GM12878 (cell line): ENCODE data around the gene CASR. TPM values are rescaled to one million over a fixed set of nuclear protein-coding genes. Genes with fewer than 3 reads are reported as not detected.

Experiments
- ATF2 ChIP-seq: IDR thresholded peaks from 2 replicates; pipeline ENCODE4 v1.6.1; 2012; ENCODE audit warnings: low read length, inconsistent platforms
- BCL11A ChIP-seq: IDR thresholded peaks from 2 replicates; pipeline ENCODE4 v1.6.1; 2011; ENCODE audit warnings: low read depth, low read length
- BHLHE40 ChIP-seq, 2 experiments: fragments of 450-650 bp in 1 of 2; IDR thresholded peaks; 2 replicates each; pipeline ENCODE4 v1.6.1; 2011 to 2017; ENCODE audit warnings: low read depth in 2 of 2, borderline replicate concordance in 1 of 2, improper control_type of control experiment in 1 of 2, low read length in 1 of 2, mild to moderate bottlenecking in 1 of 2
- CHD2 ChIP-seq: IDR thresholded peaks from 2 replicates; pipeline ENCODE4 v1.6.1; 2011; ENCODE audit warnings: low read depth, low read length, improper control_type of control experiment, borderline replicate concordance
- EED ChIP-seq: sonication (generic); IDR thresholded peaks from 2 replicates; pipeline ENCODE4 v1.6.1; 2016; ENCODE audit warnings: antibody characterized with exemption, low read depth
- EP300 ChIP-seq, 2 experiments: fragments of 150-350 bp in 1 of 2; IDR thresholded peaks; 2 replicates each; pipeline ENCODE4 v1.6.1; 2011 to 2012; ENCODE audit warnings: low read depth in 2 of 2, low read length in 2 of 2, borderline replicate concordance in 1 of 2, improper control_type of control experiment in 1 of 2, inconsistent platforms in 1 of 2; ENCODE audit not compliant: control insufficient read depth in 1 of 2
- GABPA ChIP-seq: IDR thresholded peaks from 2 replicates; pipeline ENCODE4 v1.6.1; 2014; ENCODE audit warnings: antibody characterized with exemption, low read depth, mild to moderate bottlenecking, inconsistent platforms
- GATAD2B ChIP-seq: fragments of 450-650 bp; conservative IDR thresholded peaks from 2 replicates; pipeline ENCODE4 v1.6.1; 2017; ENCODE audit warnings: low read depth, mild to moderate bottlenecking, moderate library complexity
- HDGF ChIP-seq: fragments of 450-650 bp; IDR thresholded peaks from 2 replicates; pipeline ENCODE4 v1.6.1; 2016; ENCODE audit warnings: antibody characterized with exemption
- IRF4 ChIP-seq: IDR thresholded peaks from 2 replicates; pipeline ENCODE4 v1.6.1; 2011; ENCODE audit warnings: low read depth, low read length
- JUNB ChIP-seq: IDR thresholded peaks from 2 replicates; pipeline ENCODE4 v1.6.1; 2016; ENCODE audit warnings: antibody characterized with exemption, mild to moderate bottlenecking
- KDM1A ChIP-seq: fragments of 200-600 bp; sonication (generic); IDR thresholded peaks from 2 replicates; pipeline ENCODE4 v1.6.1; 2016; ENCODE audit warnings: borderline replicate concordance
- MYB ChIP-seq: fragments of 150-350 bp; IDR thresholded peaks from 2 replicates; pipeline ENCODE4 v1.6.1; 2014; ENCODE audit warnings: mild to moderate bottlenecking, low read depth, low read length, borderline replicate concordance
- POLR2AphosphoS5 ChIP-seq: IDR thresholded peaks from 2 replicates; pipeline ENCODE4 v1.6.1; 2011; ENCODE audit warnings: mild to moderate bottlenecking, low read length, inconsistent platforms
- SIN3A ChIP-seq: IDR thresholded peaks from 2 replicates; pipeline ENCODE4 v1.6.1; 2012; ENCODE audit warnings: low read depth, low read length, improper control_type of control experiment
- SUZ12 ChIP-seq: fragments of 200-600 bp; sonication (generic); IDR thresholded peaks from one replicate; pipeline ENCODE4 v1.6.1; 2018; ENCODE audit warnings: antibody characterized with exemption, mild to moderate bottlenecking; ENCODE audit not compliant: unreplicated experiment
- TCF3 ChIP-seq: IDR thresholded peaks from 2 replicates; pipeline ENCODE4 v1.6.1; 2012; ENCODE audit warnings: low read depth, mild to moderate bottlenecking, low read length, borderline replicate concordance; ENCODE audit not compliant: insufficient read depth
- ZBTB40 ChIP-seq: fragments of 450-650 bp; IDR thresholded peaks from 2 replicates; pipeline ENCODE4 v1.6.1; 2016; ENCODE audit warnings: mild to moderate bottlenecking, moderate library complexity, borderline replicate concordance
- ZNF217 ChIP-seq: fragments of 450-650 bp; IDR thresholded peaks from 2 replicates; pipeline ENCODE4 v1.6.1; 2017; ENCODE audit warnings: antibody characterized with exemption, mild to moderate bottlenecking
- ZSCAN29 ChIP-seq: fragments of 450-650 bp; IDR thresholded peaks from 2 replicates; pipeline ENCODE4 v1.6.1; 2017; ENCODE audit warnings: mild to moderate bottlenecking, moderate library complexity
- polyA plus RNA-seq, 11 experiments: library from polyadenylated mRNA; depleted of rRNA in 4 of 11; unstranded in 6 of 11; stranded (reverse) in 5 of 11; fragments of >200 nt; fragmentation: Nextera tagmentation in 4 of 11; fragmentation: Illumina TruSeq in 1 of 11; extraction: Ambion mirVana in 4 of 11; extraction: Trizol in 1 of 11; gene quantifications; 1 replicate in 1 of 11; 2 replicates in 10 of 11; pipeline versions ENCODE4 v1.2.1 to v1.2.3, GENCODE V29; 2011 to 2016; ENCODE audit warnings: inconsistent platforms in 2 of 11, missing spikeins in 2 of 11, low read depth in 1 of 11
- total RNA-seq, 4 experiments: library from RNA; depleted of rRNA in 3 of 4; stranded (reverse); fragments of >200 nt in 3 of 4; fragmentation: Illumina TruSeq in 1 of 4; extraction: Trizol in 1 of 4; gene quantifications; 2 replicates each; pipeline versions ENCODE4 v1.2.1 to v1.2.3, GENCODE V29; 2013 to 2021
- TF ChIP-seq, protein P1 (sequence below): fragments of 450-650 bp; IDR thresholded peaks from 2 replicates; pipeline ENCODE4 v1.6.1; 2014; ENCODE audit warnings: mild to moderate bottlenecking
- TF ChIP-seq, protein P2 (sequence below): fragments of 450-650 bp; IDR thresholded peaks from 2 replicates; pipeline ENCODE4 v1.6.1; 2017; ENCODE audit warnings: mild to moderate bottlenecking, moderate library complexity

Gene CASR
- total and polyA plus RNA-seq, 10 of the 15 experiments (the other 5 are each of a cell fraction or from before 2014, with no cell fraction given) = 0.04 to 0.37 (median 0.11) TPM

GRCh38 chr3:122299215-122299614 lies 115.7 kb downstream of the CASR start (continued):
- TF ChIP-seq GABPA (no peak), HDGF (no peak), CHD2 (no peak), SIN3A (no peak), BHLHE40 (IDR thresholded peaks at IDR 0.05; ENCODE audit: borderline replicate concordance in 1 of 2, low read depth in 2 of 2, low read length in 1 of 2) (no peak), EED (peak; percentile 54; the same call in 1 of the 2 replicates), ZSCAN29 (no peak), ZNF217 (no peak), BCL11A (no peak), EP300 (IDR thresholded peaks at IDR 0.05; ENCODE audit: borderline replicate concordance in 1 of 2, control insufficient read depth in 1 of 2, low read depth in 2 of 2, low read length in 2 of 2) (peak in 1 of 2 experiments; percentile 19; a peak in 1 of 4 replicates), TCF3 (no peak), KDM1A (no peak), ATF2 (peak; percentile 59; the same call in 1 of the 2 replicates), SUZ12 (no peak), POLR2AphosphoS5 (no peak), IRF4 (no peak), GATAD2B (peak; percentile 64; the same call in 1 of the 2 replicates), MYB (no peak), ZBTB40 (no peak), JUNB (peak; percentile 42; the same call in 1 of the 2 replicates)
- TF ChIP-seq, protein P1, sequence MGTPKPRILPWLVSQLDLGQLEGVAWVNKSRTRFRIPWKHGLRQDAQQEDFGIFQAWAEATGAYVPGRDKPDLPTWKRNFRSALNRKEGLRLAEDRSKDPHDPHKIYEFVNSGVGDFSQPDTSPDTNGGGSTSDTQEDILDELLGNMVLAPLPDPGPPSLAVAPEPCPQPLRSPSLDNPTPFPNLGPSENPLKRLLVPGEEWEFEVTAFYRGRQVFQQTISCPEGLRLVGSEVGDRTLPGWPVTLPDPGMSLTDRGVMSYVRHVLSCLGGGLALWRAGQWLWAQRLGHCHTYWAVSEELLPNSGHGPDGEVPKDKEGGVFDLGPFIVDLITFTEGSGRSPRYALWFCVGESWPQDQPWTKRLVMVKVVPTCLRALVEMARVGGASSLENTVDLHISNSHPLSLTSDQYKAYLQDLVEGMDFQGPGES = no peak
- TF ChIP-seq, protein P2, sequence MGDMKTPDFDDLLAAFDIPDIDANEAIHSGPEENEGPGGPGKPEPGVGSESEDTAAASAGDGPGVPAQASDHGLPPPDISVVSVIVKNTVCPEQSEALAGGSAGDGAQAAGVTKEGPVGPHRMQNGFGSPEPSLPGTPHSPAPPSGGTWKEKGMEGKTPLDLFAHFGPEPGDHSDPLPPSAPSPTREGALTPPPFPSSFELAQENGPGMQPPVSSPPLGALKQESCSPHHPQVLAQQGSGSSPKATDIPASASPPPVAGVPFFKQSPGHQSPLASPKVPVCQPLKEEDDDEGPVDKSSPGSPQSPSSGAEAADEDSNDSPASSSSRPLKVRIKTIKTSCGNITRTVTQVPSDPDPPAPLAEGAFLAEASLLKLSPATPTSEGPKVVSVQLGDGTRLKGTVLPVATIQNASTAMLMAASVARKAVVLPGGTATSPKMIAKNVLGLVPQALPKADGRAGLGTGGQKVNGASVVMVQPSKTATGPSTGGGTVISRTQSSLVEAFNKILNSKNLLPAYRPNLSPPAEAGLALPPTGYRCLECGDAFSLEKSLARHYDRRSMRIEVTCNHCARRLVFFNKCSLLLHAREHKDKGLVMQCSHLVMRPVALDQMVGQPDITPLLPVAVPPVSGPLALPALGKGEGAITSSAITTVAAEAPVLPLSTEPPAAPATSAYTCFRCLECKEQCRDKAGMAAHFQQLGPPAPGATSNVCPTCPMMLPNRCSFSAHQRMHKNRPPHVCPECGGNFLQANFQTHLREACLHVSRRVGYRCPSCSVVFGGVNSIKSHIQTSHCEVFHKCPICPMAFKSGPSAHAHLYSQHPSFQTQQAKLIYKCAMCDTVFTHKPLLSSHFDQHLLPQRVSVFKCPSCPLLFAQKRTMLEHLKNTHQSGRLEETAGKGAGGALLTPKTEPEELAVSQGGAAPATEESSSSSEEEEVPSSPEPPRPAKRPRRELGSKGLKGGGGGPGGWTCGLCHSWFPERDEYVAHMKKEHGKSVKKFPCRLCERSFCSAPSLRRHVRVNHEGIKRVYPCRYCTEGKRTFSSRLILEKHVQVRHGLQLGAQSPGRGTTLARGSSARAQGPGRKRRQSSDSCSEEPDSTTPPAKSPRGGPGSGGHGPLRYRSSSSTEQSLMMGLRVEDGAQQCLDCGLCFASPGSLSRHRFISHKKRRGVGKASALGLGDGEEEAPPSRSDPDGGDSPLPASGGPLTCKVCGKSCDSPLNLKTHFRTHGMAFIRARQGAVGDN = no peak
